Dermis microvascular lymphatic vessel endothelial cell (primary cell): ENCODE results near the gene KRTAP9-6. TPM values are rescaled to one million over a fixed set of nuclear protein-coding genes. Genes with fewer than 3 reads are reported as not detected.
"Not testable (repeated sequence)": the region's sequence is repeated elsewhere in the genome, so short reads cannot be mapped to it uniquely, and the experiment has no call there.

Experiments
- DNase-seq, 2 donors: peaks; one replicate each; pipeline versions ENCODE4 v3.0.0 to v3.0.0-alpha.2; 2010; ENCODE audit warnings: low read depth in 2 of 2
- total RNA-seq: library from RNA; depleted of rRNA; stranded (reverse); fragments of >200 nt; gene quantifications from 2 replicates; pipeline ENCODE4 v1.2.1, GENCODE V29; 2014

KRTAP9-6 gene, protein sequence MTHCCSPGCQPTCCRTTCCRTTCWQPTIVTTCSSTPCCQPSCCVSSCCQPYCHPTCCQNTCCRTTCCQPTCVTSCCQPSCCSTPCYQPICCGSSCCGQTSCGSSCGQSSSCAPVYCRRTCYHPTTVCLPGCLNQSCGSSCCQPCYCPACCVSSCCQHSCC
- not detected in 2 replicates for total RNA-seq

DNA sequence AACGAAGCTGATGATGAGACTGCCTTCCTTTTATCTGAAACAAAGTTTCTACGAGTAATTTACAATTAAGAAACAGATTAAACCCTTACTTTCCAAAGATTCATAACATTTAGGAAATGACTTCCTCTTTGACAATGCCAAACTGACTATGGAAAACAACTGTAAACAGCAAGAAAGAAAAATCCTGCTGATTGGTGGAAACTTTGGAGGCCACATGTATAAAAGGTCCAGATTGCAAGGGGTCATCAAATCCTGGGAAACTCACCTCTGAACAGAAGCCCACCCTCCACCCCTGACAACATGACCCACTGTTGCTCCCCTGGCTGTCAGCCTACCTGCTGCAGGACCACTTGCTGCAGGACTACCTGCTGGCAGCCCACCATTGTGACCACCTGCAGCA lies at the start of gene KRTAP9-6:
TSS of gene KRTAP9-6 (plus strand) at position 301 of the 400 bp plus-strand sequence. CDS start at position 301, 0 bp downstream.
- no peak for DNase-seq

DNA sequence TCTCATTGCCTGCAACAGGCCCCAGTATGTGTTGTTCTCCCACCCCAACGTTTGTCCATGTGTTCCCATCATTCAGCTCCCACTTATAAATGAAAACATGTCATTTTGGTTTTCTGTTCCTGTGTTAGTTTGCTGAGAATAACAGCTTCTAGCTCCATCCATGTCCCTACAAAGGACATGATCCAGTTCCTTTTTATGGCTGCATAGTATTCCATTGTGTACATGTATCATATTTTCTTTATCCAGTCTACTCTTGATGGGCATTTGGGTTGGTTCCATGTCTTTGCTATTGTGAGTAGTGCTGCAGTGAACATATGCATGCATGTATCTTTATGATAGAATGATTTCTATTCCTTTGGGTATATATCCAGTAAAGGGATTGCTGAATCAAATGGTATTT lies 49.5 kb upstream of the KRTAP9-6 start:
- DNase-seq: no peak

DNA sequence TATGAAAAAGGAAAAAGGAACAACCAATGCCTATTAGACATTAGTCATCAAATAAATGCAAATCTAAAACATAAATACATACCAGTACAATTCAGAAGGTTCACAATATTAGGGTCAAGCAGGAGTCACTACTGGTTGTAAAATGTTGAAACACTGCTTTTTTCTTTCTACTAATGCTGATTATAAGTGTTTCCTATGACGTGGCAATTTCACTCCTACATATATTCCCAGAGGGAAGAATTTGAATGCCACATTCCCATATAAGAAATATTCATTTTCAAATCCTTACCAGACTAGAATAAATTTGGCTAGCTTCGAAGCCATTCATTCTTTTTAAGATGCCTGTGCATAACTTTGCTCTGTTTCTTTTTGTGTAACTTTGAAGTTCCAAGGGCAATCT lies 41.4 kb upstream of the KRTAP9-6 start:
- DNase-seq: no peak

DNA sequence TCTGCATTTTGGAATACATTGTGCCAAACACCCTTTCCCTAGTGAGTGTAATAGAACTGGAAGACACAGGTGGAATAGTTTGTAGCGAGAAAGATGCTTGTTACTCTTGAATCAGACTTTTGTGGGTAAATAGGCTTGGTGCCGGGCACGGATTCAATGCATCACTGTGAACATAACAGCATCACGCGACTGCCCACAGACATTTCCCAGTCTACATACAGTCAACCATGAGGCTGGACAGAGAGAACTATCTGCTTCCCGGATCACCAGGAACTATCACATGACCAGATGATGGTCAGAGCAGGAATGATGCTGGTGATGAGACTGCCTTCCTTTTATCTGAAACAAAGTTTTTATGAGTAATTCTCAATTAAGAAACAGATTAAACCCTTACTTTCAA lies 39.1 kb upstream of the KRTAP9-6 start:
- DNase-seq: no peak

DNA sequence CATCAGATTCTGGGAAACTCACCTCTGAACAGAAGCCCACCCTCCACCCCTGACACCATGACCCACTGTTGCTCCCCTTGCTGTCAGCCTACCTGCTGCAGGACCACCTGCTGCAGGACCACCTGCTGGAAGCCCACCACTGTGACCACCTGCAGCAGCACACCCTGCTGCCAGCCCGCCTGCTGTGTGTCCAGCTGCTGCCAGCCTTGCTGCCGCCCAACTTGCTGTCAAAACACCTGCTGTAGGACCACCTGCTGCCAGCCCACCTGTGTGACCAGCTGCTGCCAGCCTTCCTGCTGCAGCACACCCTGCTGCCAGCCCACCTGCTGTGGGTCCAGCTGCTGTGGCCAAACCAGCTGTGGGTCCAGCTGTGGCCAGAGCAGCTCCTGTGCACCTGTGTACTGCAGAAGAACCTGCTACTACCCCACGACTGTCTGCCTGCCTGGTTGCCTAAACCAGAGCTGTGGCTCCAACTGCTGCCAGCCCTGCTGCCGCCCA lies 38.5 kb upstream of the KRTAP9-6 start, which contains the start of gene KRTAP9-2:
TSS of gene KRTAP9-2 (plus strand) at position 51 of the 498 bp plus-strand sequence. CDS start at position 58, 7 bp downstream.
- DNase-seq: not testable (repeated sequence)

DNA sequence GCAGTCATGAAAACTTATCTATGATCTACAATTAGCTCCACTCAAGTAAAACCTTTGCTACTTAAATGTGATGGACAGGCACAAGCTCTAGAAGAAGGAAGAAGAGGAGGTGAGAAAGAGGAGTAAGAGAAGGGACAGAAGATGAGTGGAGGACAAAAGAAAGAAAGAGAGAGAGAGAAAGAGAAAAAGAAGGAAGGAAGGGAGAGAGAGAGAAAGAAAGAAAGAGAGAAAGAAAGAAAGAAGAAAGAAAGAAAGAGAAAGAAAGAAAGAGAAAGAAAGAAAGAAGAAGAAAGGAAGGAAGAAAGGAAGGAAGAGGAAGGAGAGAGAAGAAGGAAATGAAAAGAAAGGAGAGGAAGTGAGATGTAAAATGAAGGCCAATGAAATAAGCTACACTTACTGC lies 35.1 kb upstream of the KRTAP9-6 start:
- DNase-seq: no peak

DNA sequence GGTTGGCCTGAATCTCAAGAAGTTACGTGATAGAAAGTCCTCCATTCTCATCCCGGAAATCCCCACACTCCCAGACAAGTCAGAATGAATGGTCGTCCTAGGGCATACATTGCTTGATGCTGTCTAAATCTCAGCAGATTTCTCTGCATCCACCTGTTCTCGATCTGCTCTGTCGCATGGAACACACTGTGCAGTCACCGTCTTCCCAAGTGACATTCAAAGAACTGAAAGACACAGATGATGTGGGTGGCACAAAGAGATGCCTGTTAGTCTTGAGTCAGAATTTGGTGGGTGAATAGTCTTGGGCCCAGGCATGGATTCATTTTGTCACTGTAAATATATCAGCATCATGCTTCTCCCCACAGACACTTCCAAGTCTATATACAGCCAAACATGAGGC lies 33.4 kb upstream of the KRTAP9-6 start:
- no peak for DNase-seq

DNA sequence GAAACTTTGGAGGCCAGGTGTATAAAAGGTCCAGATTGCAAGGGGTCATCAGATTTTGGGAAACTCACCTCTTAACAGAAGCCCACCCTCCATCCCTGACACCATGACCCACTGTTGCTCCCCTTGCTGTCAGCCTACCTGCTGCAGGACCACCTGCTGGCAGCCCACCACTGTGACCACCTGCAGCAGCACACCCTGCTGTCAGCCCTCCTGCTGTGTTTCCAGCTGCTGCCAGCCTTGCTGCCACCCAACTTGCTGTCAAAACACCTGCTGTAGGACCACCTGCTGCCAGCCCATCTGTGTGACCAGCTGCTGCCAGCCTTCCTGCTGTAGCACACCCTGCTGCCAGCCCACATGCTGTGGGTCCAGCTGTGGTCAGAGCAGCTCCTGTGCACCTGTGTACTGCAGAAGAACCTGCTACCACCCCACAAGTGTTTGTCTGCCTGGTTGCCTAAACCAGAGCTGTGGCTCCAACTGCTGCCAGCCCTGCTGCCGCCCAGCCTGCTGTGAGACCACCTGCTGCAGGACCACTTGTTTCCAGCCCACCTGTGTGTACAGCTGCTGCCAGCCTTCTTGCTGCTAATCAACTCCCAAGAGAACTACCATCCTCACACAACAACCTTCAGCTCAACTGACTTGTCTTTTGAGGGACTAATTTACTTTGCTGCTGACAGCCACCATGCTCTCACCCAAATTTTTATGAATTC lies 32.6 kb upstream of the KRTAP9-6 start, which contains the start of gene KRTAP9-3:
TSS of gene KRTAP9-3 (plus strand) at position 51 of the 707 bp plus-strand sequence. CDS start at position 104, 53 bp downstream.
- not testable (repeated sequence) for DNase-seq

DNA sequence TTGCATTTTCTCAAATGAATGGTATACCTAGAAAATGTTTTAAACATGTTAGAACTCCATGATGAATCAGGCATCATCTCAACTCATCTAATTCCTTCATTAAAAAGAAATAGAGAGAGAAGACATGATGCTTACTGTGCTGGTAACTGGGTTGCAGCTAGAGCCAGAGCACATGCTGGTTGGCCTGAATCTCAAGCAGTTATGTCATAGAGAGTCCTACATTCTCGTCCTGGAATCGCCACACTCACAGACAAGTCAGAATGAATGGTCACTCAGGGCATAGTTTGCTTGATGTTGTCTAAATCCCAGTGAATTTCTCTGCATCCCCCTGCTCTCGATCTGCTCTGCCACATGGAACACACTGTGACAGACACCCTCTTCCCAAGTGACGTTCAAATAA lies 28.1 kb upstream of the KRTAP9-6 start:
- not testable (repeated sequence) for DNase-seq

DNA sequence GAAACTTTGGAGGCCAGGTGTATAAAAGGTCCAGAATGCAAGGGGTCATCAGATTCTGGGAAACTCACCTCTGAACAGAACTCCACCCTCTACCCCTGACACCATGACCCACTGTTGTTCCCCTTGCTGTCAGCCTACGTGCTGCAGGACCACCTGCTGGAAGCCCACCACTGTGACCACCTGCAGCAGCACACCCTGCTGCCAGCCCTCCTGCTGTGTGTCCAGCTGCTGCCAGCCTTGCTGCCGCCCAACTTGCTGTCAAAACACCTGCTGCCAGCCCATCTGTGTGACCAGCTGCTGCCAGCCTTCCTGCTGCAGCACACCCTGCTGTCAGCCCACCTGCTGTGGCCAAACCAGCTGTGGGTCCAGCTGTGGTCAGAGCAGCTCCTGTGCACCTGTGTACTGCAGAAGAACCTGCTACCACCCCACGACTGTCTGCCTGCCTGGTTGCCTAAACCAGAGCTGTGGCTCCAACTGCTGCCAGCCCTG lies 27.2 kb upstream of the KRTAP9-6 start, which contains the start of gene KRTAP9-8:
TSS of gene KRTAP9-8 (plus strand) at position 51 of the 489 bp plus-strand sequence. CDS start at position 104, 53 bp downstream.
- DNase-seq: not testable (repeated sequence)

DNA sequence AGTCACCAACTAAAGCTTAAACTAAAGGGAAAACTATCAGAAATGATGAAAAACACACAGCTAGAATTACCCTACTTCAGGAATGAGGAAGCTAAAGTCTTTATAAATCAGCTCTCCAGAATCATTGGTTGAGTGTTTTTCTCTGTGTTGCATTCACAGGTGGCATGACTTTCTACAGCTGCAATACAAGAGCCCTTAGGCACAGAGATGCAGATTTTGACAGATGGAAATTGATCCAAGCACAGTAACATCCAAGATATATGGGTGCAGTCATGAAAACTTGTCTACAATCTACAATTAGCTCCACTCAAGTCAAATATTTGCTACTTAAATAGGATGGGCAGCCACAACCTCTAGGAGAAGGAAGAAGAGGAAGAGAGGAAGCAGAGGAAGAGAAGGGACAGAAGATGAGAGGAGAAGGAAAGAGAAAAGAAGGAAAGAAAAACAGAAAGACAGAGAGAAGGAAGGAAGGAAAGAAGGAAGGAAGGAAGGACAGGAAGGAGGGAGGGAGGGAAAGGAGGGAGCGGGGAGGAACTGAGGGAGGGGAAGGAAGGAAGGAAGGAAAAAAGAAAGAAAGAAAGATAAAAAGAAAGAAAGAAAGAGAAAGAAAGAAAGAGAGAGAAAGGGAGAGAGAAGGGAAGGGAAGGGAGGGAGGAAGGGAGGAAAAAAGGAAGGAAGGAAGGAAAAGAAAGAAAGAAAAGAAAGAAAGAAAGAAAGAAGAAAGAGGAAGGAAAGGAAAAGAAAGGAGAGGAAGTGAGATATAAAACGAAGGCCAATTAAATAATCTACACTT lies 18.0 kb upstream of the KRTAP9-6 start:
- DNase-seq: not testable (repeated sequence)

DNA sequence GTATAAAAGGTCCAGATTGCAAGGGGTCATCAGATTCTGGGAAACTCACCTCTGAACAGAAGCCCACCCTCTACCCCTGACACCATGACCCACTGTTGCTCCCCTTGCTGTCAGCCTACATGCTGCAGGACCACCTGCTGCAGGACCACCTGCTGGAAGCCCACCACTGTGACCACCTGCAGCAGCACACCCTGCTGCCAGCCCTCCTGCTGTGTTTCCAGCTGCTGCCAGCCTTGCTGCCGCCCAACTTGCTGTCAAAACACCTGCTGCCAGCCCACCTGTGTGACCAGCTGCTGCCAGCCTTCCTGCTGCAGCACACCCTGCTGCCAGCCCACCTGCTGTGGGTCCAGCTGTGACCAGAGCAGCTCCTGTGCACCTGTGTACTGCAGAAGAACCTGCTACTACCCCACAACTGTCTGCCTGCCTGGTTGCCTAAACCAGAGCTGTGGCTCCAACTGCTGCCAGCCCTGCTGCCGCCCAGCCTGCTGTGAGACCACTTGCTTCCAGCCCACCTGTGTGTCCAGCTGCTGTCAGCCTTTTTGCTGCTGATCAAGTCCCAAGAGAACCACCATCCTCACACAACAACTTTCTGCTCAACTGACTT lies 15.4 kb upstream of the KRTAP9-6 start, which contains the start of gene KRTAP9-4:
TSS of gene KRTAP9-4 (plus strand) at position 51 of the 604 bp plus-strand sequence. CDS start at position 85, 34 bp downstream.
- DNase-seq: not testable (repeated sequence)

DNA sequence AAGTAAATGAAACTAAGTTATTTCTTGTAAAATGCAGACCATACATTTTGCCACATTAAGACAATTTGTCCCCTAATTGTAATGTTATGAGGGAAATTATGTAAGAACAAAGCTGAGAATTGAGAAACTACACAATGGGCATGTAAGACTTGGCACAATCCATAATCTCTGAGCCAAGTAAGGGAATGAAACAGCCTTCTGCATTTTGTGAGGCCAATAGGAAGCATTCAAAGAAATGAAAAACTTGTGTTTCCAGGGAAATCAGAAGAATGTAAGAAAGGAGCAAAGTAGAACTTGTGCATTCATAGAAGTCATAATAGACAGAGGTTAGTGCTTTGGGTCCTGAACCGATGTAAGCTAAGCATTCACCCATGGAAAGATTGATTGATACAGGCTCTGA lies 13.9 kb upstream of the KRTAP9-6 start:
- no peak for DNase-seq

DNA sequence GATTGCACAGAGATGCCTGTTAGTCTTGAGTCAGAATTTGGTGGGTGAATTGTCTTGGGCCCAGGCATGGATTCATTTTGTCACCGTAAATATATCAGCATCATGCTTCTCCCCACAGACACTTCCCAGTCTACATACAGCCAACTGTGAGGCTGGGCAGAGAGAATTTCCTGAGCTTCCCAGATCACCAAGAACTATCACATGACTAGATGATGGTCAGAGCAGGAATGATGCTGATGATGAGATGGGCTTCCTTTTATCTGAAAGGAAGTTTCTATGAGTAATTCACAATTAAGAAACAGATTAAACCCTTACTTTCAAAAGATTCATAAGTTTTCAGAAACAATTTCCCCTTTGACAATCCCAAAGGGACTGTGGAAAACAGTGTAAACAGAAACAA lies 10.3 kb upstream of the KRTAP9-6 start:
- DNase-seq: no peak

DNA sequence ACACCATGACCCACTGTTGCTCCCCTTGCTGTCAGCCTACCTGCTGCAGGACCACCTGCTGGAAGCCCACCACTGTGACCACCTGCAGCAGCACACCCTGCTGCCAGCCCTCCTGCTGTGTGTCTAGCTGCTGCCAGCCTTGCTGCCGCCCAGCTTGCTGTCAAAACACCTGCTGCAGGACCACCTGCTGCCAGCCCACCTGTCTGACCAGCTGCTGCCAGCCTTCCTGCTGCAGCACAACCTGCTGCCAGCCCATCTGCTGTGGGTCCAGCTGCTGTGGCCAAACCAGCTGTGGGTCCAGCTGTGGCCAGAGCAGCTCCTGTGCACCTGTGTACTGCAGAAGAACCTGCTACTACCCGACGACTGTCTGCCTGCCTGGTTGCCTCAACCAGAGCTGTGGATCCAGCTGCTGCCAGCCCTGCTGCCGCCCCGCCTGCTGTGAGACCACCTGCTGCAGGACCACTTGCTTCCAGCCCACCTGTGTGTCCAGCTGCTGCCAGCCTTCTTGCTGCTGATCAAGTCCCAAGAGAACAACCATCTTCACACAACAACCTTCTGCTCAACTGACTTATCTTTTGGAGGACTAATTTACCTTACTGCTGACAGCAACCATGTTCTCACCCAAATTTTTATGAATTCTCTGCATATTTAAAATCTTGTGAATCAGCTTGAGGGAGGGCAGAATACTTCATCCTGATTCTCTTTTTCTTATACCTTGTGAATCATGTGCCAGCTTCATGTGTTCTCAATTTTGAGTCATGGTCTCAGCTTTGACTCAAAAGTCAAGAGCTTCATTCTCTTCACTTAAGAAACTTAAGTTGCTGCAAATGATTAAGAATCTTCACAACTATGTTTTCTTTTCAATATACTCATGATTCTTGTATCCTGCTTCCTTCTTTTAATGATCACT lies 9.5 kb upstream of the KRTAP9-6 start, which contains the start of gene KRTAP9-9:
TSS of gene KRTAP9-9 (plus strand) at position 4 of the 910 bp plus-strand sequence.
- DNase-seq: not testable (repeated sequence)

DNA sequence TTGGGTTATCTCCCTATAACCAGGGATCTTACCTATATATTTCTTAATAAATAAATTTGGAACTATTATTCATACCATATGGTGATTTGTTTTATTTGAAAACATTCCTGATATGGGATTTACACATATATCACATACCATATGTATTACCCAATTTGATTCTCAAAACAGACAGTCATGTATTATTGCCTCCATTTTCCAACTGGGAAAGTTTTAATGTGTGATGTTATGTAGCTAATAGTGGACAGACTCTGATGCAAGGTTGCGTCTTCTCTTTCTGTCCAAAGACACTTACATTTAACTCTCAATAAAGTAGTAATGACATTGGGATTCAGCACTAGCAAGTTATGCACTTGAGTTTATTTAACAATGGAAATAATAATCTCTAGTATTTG lies 8.9 kb upstream of the KRTAP9-6 start:
- DNase-seq: no peak

DNA sequence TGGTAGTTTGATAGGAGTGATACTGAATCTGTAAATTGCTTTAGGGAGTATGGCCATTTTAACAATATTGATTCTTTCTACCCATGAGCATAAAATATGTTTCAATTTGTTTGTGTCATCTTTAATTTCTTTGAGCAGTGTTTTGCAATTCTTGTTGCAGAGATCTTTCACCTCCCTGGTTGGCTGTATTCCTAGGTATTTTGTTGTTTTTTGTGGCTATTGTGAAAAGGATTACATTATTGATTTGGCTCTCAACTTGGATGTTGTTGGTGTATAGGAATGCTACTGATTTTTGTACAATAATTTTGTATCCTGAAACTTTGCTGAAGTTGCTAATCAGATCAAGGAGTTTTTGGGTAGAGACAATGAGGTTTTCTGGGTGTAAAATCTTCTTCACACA lies 6.8 kb upstream of the KRTAP9-6 start:
- no peak for DNase-seq

DNA sequence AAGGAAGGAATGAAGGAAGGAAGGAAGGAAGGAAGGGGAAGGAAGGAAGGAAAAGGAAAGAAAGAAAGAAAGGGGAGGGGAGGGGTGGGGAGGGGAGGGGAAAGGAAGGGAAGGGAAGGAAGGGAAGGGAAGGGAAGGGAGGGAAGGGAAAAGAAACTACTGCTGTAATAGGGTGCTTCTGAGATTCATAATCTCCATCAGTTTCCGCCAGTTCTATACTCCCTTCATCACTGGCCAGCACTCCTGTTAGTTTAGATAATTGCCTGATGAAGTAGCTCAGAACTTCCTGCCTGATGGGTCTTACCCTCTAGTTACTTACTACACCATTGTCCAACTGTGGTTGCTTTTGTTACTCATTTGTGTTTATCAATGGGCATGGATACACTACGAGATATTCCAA lies 2.0 kb upstream of the KRTAP9-6 start:
- no peak for DNase-seq

DNA sequence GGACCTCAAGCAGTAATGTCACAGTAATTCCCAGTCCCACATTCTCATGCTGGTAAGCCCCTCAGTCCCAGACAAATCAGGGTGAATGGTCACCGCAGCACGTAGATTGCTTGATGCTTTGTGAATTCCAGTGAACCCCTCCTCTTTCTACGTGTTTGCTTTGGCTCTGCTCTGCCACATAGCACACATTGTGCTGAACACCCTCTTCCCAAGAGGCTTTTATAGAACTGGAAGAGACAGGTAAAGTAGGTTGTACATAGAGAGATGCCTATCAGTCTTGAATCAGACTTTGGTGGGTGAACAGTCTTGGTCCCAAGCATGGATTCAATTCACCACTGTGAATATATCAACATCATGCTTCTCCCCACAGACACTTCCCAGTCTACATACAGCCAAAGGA lies 579 bp upstream of the KRTAP9-6 start:
- no peak for DNase-seq

DNA sequence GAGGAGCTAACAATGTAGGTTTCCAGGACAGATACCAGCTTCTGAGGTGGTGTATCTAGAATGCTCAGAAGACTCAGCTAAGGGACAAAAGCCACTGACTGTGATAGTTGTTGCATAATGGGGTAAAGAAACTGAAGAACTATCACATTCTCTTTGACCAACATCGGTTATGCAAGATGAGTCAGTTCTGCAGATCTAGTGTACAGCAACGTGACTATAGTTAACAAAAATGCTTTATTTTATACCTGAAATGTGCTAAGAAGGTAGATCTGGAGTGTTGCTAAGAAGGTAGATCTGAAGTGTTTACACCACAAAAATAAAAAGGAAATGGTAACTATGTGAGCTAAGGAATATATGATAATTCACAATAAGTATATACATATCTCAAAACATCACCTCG lies 2.5 kb downstream of the KRTAP9-6 start:
- DNase-seq: no peak
